Osteocyte (in vitro differentiated cells): ENCODE data around the gene FRS3. TPM values are rescaled to one million over a fixed set of nuclear protein-coding genes. Genes with fewer than 3 reads are reported as not detected.

Experiments used
- DNase-seq: peaks from one replicate; pipeline ENCODE4 v3.0.0; 2021; ENCODE audit warnings: mixed read lengths; ENCODE audit not compliant: unreplicated experiment; ENCODE audit errors: extremely low spot score
- H3K27ac Mint-ChIP-seq: one replicate; pipeline ENCODE4 v1.8.0; 2021; ENCODE audit warnings: mild to moderate bottlenecking, mixed read lengths; ENCODE audit not compliant: unreplicated experiment
- H3K27me3 Mint-ChIP-seq: one replicate; pipeline ENCODE4 v1.8.0; 2021; ENCODE audit warnings: mixed read lengths; ENCODE audit not compliant: unreplicated experiment
- H3K36me3 Mint-ChIP-seq: one replicate; pipeline ENCODE4 v1.8.0; 2021; ENCODE audit warnings: mixed read lengths; ENCODE audit not compliant: unreplicated experiment
- H3K4me1 Mint-ChIP-seq: one replicate; pipeline ENCODE4 v1.8.0; 2021; ENCODE audit warnings: mixed read lengths; ENCODE audit not compliant: unreplicated experiment
- H3K4me3 Mint-ChIP-seq: one replicate; pipeline ENCODE4 v1.8.0; 2021; ENCODE audit warnings: mild to moderate bottlenecking, moderate library complexity, mixed read lengths; ENCODE audit not compliant: unreplicated experiment
- H3K9me3 Mint-ChIP-seq: one replicate; pipeline ENCODE4 v1.8.0; 2021; ENCODE audit warnings: mixed read lengths; ENCODE audit not compliant: unreplicated experiment
- CTCF ChIP-seq: fragments of 200-600 bp; sonication (generic); IDR thresholded peaks from 2 replicates; pipeline ENCODE4 v1.5.0; 2021; ENCODE audit warnings: antibody characterized with exemption, mild to moderate bottlenecking, moderate library complexity
- total RNA-seq: library from RNA; stranded (reverse); gene quantifications from 2 replicates; pipeline ENCODE4 v1.2.1, GENCODE V29; 2021

The FRS3 gene
- total RNA-seq, 1 donor from 2014 or later = 3.9 TPM

GRCh38 chr6:41763470-41763869, 16.2 kb downstream of the FRS3 start:
- no peak for TF ChIP-seq CTCF
- DNase-seq = no peak
- Mint-ChIP-seq H3K4me1 (peaks cover 10% of the 10 kb centered on the region), H3K4me3 (no peak overlapping the region), H3K36me3 (no peaks in the 10 kb centered on the region), H3K9me3 (no peaks in the 10 kb centered on the region), H3K27me3 (peaks cover 4% of the 10 kb centered on the region), H3K27ac (no peak overlapping the region)

GRCh38 chr6:41759905-41760579, 19.7 kb downstream of the FRS3 start:
- no peak overlapping the region for H3K27ac Mint-ChIP-seq
- H3K4me3 Mint-ChIP-seq = no peak overlapping the region
- no peak for TF ChIP-seq CTCF
- H3K9me3 Mint-ChIP-seq = no peaks in the 10 kb centered on the region
- H3K27me3 Mint-ChIP-seq = peaks cover 8% of the 10 kb centered on the region
- no peaks in the 10 kb centered on the region for H3K36me3 Mint-ChIP-seq
- no peak for DNase-seq
- H3K4me1 Mint-ChIP-seq = no peaks in the 10 kb centered on the region

- Mint-ChIP-seq H3K27ac (no peak overlapping the region), H3K4me3 (no peak overlapping the region), H3K27me3 (peaks cover 12% of the 10 kb centered on the region), H3K4me1 (no peaks in the 10 kb centered on the region), H3K9me3 (no peaks in the 10 kb centered on the region), H3K36me3 (no peaks in the 10 kb centered on the region)
- no peak for TF ChIP-seq CTCF
- no peak for DNase-seq
Measured at GRCh38 chr6:41759106-41759904, 20.4 kb downstream of the FRS3 start.

DNA sequence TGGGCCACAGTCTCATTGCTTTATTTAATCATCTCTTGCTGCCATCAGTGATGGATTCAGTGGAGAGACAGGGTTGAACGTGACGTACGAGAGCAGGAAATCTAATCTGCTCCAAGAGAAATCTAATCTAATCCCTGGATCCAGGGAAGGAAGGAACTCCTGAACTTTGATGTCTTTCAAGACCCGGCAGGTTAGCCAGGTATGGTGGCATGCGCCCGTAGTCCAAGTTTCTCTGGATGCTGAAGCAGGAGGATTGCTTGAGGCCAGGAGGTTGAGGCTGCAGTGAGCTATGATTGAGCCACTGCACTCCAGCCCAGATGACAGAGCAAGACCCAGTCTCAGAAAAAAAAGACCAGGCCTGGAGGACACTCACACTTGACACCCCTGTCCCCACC, 21.1 kb downstream of the FRS3 start:
- DNase-seq = no peak
- peaks cover 16% of the 10 kb centered on the region for H3K27me3 Mint-ChIP-seq
- H3K9me3 Mint-ChIP-seq = no peaks in the 10 kb centered on the region
- H3K36me3 Mint-ChIP-seq = no peaks in the 10 kb centered on the region
- no peak overlapping the region for H3K27ac Mint-ChIP-seq
- TF ChIP-seq CTCF = no peak
- no peak overlapping the region for H3K4me3 Mint-ChIP-seq
- H3K4me1 Mint-ChIP-seq = no peaks in the 10 kb centered on the region

DNA sequence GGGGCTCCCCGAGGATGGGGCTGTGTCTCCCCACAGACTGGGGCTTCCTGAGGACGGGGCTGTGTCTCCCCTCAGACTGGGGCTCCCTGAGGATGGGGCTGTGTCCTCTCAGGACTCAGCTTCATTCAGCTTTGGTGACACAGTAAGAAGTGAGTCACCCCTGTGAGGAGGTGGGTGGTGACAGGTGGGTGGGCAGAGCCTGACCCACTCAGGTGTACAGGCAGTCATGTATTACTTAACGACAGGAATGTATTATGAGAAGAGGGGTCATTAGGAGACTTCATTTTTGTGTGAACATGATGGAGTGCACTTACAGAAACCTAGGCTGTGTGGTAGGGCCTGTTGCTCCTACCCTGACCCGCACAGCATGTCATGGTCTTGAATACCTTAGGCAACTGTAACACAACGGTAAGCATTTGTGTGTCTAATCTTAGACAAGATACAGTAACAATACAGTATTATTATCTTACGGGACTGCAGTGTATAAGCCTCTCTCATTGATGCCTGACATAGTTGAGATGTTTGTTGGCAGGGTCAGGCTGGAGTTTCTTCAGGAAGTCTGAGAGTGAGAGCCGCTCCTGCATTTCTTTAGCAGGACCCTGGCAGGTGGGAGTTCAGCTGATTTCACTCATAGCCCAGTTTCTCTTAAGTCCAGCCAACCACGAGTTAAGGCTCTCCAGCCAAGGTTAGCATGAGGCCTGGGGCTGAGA, 21.6 kb downstream of the FRS3 start:
- no peaks in the 10 kb centered on the region for H3K36me3 Mint-ChIP-seq
- peaks cover 22% of the 10 kb centered on the region for H3K27me3 Mint-ChIP-seq
- H3K27ac Mint-ChIP-seq = no peak overlapping the region
- no peak overlapping the region for H3K4me3 Mint-ChIP-seq
- no peaks in the 10 kb centered on the region for H3K4me1 Mint-ChIP-seq
- no peaks in the 10 kb centered on the region for H3K9me3 Mint-ChIP-seq
- no peak for DNase-seq
- no peak for TF ChIP-seq CTCF
